HG03045 (cell line): Measurements from ENCODE around the gene CLCN4.

Source experiments
- ATAC-seq: cut with Tn5 transposase; IDR thresholded peaks from one replicate; pipeline ENCODE4 v1.9.1; 2021; ENCODE audit warnings: mild to moderate bottlenecking, moderate library complexity; ENCODE audit not compliant: unreplicated experiment

Gene CLCN4

DNA sequence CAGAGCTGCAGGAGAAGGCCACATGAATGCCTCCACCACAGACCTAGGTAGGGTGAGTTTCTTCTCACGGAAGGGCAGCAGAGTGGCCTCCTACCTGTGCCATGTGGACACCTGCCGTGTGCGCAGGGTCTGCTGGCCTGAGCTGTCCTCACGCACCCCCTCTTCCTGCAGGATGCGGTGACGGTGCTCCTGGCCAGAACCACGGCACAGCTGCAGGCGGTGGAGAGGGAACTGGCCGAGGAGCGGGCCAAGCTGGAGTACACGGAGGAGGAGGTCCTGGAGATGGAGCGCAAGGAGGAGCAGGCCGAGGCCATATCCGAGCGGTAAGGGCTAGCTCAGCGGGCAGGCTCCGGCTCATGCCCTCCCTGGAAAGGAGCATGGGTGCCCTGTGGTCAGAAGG lies 28.4 kb upstream of the CLCN4 start:
- ATAC-seq: no peak

DNA sequence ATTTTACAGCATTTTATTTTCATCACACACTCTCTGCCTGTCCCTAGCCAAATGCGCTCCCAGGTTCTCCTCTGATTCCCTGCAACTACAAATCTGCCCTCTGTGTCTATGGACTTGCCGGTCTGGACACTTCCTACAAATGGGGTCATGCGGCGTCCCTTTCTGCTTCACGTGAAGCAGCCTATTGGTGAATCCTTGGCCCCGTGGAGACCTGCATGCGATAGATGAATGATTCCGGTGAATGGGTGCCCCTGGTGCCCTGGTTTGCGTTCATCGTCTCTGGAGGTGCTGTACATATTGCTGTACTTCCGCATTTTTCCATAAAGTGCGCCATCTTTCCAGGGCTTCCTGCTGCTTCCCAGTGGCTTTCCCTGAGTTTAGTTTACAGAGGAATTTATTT lies 27.5 kb upstream of the CLCN4 start:
- ATAC-seq: no peak

DNA sequence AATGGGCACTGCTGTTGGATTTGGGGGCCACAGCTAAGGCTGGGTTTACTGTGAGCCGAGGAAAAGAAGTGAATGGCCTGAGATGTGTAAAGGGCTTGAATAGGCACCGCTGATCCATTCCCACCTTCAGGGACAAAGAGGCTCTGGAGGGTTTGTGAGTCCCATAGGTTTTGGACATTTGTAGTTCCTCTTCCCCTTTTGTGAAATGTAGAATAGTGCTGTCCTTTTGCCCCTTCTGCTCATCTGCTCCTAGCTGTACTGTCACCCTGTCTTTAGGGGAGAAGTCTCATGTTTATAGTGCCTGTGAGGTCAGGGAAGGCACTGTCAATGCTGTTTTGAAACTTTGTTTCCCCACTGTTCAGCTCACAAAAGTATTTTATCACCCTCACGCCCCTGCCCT lies 26.4 kb upstream of the CLCN4 start:
- ATAC-seq: no peak

DNA sequence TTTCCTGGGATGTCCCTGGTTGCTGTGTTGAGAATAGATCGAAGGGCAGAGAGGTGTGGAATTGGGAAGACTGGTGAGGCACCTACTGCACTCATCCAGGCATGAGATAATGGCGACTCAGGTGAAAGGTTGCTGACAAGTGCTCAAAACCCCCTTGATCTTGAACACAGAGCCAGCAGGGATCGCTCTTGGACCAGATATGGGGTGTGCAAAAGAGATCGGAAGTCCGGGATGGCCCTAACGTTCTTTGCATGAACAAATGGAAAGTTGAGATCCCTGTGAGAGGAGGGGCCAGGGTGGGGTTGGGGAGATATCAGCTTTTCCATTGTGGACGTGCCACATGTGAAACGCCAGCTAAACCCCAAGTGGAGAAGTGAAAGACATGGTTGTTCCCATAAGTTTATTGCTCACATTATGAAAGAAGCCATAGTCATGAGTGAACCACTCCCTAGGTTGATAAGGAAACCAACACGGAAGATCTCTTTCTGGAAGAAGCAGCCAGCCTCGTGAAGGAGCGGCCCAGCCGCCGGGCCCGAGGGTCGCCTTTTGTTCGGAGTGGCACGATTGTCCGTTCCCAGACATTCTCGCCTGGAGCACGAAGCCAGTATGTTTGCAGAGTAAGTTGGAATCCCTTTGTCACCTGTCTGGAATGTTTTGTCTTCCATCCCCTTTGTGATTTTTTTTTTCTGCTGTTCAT lies 22.6 kb upstream of the CLCN4 start:
- ATAC-seq: no peak

DNA sequence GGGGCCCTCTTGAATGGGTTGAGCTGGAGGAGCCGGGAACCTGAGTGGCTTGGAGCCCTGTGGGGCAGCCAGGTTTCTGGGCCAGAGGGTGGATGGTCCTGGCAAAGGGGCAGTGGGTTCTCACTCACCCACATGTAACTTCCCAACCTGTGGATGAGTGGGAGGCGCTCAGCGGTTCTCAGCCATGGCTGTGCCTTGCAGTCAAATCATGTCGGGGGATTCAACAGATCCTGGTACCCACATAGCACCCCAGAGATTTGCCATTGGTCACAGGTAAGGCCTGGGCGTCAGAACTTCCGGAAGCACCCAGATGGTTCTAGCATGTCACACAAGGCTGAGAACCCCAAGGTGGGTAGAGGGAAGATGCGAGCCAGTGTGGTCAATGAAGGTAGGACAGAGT lies 21.9 kb upstream of the CLCN4 start:
- ATAC-seq: no peak

DNA sequence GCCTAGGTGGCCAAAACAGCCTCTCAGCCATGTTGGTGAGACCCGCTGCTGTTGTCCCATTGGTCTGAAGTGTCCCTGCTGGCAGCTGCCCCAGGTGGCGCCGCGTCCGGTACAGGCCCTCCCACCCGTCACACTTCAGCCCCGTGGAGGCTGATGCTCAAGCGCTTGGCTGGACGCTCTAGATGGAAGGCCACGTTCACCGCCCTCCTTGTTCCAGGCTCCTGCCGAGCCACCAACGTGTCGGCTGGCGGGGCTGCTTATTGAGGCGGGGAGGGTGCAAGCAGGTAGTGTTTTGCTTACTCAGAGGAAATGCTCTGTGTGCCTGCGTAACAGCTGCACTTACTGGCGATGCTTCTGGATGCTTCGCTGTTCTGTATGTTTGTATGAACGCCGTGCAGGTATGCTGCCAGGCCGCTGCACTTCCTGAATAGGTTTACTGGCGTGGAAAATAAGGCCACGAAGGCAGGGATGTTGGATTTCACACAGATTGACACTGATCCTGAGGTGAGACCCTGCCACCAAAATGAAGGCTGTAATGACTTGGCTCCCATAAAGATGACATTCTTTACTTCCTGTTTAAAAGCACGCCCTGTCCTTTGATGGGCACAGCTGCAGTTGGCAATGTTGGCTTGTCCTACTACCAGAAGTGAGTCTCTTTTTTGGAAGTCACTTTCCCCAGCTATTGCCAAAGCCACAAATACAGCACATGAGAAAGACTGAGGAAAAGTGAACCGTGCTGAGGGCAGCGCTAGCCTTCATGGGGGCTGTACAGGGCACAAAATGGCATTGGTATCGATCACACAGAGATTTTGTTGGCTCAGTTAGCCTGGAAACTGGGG lies 21.0 kb upstream of the CLCN4 start:
- no peak for ATAC-seq

DNA sequence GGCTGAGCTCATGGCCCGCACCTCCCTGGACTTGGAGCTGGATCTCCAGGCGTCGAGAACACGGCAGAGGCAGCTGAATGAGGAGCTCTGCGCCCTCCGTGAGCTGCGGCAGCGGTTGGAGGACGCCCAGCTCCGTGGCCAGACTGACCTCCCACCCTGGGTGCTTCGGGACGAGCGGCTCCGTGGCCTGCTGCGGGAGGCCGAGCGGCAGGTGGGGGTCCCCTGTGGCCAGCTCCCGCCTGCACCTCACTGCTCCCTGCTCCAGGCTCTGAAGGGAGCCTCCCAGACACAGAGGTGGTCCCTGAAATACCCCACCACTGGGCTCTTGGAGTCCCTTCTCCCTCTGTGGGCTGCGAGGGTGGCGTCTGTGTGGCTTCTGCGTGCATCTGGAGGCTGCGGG lies 18.0 kb upstream of the CLCN4 start:
- ATAC-seq: no peak

DNA sequence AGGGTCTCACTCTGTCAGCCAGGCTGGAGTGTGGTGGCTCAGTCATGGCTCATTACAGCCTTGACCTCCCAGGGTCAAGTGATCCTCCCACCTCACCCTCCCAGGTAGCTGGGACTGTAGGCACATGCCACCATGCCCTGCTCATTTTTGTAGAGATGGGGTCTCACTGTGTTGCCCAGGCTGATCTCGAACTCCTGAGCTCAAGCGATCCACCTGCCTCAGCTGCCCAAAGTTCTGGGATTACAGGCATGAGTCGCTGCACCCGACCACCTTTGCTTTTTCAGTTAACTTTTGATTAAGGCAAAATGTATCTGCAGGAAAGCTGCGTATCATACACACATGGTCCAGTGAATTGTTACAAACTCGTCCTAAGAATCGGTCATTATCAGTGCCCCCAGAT lies 16.5 kb upstream of the CLCN4 start:
- no peak for ATAC-seq

DNA sequence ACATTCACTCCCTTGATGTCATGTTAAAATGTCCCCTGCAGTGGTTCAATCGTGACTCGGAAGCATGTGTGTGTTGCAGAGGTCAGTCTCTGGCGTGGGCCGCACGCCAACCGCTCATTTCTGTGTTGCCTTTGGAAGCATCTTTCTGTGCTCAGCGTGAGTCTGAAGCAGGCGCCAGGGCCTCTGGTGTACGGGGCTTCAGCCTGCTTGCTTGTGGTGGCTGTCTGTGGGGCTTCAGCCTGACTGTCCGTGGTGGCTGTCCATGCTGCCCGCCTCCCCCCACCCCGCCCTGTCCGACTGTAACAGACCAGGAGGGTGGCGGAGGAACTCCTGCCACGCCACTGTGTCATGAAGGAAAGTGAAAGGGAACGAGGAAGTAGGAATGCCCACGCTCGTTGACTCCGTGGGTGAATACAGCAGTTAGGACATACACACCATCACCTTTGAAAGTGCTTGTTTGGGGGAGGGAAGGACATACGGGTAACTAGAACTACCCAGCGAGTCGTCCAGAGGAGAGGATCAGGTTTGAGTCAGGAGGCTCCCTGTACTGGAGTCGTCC lies 14.7 kb upstream of the CLCN4 start:
- ATAC-seq: no peak

DNA sequence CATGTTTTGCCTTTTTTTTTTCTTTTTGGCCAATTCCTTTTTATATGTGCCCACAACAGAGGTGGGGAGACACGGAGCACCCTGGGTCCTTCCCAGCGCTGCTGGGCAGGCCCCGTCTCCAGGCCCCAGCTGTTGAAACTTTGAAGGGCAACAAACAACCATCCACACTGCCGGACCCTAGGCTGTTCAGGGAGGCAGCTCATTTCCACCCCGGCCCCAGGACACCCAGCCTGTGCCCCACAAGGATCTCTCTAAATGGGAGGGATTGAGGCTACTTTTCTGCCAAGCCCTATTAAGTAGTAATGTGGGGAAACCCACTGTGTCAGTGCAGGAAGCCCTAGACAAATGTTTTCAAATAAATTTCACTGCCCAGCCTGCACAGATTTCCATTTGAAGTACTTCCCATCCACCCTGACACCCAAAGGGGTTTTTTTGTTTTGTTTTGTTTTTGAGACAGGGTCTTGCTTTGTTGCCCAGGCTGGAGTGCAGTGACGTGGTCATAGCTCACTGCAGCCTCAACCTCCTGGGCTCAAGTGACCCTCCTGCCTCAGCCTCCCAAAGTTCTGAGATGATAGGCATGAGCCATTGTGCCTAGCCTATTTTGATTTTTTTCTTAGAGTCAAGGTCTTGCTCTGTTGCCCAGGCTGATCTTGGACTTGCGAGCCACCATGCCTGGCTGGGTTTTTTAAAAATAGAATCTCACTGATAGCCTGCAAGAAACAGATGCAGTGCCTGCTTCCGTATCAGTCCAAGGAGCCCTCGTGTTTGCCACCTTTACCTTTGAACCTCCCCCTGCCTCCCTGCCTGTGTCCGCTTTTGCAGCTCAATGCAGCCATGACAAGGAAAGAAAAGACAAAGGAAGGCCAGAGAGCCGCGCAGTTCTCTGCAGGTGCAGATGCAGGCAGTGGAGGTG lies 13.4 kb upstream of the CLCN4 start:
- no peak for ATAC-seq

DNA sequence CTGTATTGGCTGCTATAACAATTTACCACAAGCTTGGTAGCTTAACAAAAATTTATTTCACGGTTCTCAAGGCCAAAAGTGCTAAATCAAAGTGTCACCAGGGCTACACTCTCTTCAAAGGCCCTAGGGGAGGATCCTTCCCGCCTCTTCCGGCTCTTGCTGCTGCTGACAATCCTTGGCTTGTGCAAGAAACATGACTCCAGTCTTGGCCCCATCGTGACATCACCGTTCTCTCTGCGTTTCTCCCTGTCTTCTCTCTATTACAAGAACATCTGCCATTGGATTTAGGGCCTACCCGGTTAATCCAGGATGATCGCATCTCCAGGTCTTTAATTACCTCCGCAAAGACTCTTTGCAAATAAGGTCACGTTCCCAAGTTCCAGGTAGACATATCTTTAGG lies 10.4 kb upstream of the CLCN4 start:
- no peak for ATAC-seq

DNA sequence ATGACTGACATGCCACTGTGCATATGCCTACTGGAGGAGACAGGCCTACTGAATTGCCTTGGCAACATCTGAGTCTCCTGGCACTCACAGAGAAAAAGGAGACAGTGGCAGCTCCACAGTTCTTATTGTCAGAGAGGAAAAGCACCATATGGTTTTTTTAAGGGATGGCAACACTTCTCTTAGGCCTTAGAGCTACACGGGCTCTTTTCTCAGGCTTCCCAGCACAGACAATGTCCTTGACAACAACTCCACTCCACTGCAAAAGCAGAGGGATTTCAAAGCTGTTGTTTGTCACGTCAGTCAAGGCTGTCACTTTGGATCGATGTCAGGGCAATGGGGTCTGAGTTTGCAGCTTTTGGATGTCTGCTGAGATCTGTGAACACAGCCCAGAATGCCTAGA lies 4.7 kb upstream of the CLCN4 start:
- ATAC-seq: no peak

DNA sequence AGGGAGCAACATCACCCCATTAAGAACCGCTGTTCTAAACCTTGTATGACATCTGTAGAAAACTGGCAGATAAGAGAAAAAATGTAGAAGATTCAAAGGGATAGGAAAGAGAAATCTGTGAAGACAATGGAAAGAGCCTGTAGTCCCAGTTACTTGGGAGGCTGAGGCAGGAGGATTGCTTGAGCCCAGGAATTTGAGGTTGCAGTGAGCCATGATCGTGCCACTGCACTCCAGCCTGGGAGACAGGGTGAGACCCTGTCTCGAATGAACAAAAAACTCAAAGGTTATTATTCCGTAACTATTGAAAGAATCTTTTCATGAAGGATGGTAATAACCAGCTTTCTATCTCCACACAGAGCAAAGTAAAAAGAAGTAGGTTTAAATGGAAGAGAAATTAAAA lies 1.6 kb upstream of the CLCN4 start:
- no peak for ATAC-seq

DNA sequence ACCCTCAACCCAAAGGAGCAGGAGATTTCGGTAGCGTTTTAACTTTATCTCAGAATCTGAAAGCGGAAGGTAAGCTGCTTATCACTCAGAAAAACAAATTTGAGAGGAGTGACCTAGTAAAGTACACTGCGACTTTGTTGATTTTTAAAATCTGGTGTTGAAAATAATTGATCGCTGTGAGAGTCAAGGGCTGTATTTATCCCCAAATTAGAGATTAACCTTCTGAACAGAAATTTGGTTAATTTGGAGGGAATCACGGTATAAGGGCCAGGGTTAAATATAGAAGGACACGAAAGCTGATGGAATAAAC lies 212 bp downstream of the CLCN4 start:
- ATAC-seq: no peak

DNA sequence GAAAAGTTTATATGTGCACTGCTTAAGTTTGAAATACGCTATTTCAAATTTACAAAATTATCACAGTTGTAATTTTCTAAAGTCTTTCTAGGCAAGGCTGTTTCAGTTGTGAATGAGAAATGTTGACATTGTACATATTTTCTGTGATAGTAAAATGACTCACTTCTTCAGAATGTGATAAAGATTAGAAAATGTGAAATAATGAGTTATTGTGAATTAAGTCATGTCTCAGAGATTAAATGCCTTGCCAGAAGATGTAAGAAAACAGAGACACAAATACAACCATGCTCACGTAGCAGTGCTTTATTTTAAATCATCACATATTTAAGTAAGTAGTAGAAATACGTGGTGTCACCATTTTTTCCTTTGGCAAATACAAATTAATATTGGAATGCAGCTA lies 768 bp downstream of the CLCN4 start:
- no peak for ATAC-seq

DNA sequence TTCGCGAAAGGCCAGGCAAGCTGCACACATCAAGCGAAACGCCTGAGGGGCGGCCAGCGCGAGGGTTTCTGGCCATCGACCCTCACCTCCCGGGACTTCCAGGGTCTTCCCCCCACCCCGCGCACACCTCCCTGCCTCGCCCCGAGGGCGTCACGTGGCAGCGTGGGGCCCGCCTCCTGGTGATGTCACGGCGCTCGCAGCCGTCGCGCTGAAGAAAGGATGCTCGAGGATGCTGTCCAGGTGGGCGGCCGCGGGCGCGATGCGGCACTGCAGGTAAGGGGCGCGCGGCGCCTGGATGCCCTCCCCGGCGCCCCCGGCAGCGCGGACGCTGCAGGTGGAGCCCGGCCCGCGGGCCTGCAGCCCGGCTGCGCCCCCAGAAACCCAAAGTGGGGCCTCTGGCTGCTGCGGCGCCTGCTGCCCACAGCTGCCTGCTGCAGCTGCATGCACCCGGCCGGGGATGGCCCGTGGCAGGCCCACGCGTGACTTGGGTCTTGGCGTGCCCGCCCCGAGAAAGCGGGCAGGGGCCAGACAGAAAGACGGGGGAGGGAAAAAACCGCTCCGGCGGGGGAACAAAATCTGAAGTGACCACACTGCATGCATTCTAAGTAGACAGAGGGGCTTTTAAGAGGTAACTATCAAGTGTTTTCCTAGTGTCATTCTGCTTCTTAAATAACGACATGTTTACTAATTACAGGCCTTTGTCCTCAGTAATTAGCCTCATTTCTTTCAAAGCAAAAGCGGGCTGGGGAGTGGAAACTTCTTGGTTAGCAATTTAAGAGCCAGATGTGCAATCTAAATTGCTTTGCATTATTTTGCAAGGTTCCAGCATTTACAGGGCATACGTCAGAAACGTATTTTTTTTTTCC lies 1.7 kb downstream of the CLCN4 start:
- ATAC-seq: no peak

DNA sequence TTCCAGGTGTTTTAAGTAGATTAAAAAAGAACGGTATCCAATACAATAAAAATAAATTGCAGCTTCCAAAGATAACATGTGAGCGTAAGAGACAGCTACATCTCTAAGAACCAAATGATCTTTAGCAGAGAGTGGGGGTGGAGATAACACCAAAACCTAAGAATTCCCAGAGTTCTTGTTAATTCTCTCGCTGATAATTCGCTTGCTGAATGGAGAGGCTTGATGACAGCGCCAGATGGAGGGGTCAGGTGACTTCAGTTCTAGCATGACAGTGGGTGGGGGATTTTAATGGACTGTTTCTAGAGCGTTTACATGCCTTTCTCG lies 2.3 kb downstream of the CLCN4 start:
- no peak for ATAC-seq

DNA sequence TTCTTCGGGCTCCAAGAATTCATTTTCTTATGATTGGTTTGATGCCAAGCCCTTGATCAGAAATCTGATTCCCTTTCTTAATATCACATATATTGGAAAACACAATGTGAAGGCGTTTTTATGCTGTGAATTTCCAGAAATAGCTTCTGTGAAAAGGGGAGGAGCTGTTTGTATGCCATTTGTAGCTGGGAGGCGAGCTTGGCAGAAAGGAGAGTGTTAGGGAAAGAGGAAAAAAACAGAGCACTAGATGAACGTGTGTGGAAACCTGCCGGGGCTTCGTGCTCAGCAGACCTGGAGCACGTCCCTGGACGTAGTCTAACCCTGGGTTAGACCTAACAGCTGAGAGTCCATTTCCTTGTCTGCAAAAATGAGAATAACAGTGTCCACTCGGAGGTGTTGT lies 3.4 kb downstream of the CLCN4 start:
- ATAC-seq: no peak

DNA sequence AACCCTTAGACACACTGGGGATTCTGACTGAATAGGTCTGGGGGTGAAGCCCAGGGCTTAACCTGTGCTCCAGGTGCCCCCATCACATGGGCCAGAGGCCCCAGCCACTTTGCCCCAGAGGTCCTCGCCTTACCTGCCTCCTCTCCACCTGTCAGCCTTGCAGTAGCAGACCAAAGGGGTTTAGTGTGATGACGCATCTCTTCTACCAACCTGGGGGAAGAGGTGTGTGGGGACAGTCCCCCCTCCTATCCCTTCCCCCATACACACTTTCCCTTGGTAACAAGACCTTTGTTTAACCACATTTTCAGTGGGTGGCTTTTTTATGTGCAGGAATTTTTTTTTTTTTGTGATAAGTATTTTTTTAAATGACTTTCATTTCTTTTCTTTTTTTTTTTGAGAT lies 6.3 kb downstream of the CLCN4 start:
- ATAC-seq: no peak

DNA sequence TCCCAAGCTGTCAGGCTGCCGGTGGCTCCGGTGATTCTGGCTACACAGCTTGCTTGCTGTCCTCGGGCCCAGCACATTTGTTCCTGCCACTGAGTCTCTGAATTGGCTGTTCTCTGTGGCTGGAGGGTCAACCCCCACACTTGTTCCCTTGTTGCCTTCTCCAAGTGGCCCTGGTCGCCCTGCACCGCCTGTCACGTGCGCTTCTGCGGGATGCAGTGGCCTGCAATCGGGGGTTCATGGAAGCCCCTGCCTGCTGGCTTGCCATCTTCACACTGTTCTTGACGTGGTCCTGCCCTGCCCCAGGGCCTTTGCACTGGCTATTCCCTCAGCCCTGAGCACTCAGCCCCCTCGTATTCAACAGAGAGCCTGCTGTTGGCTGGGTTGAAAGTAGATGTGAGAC lies 8.1 kb downstream of the CLCN4 start:
- no peak for ATAC-seq
